ENCODE results near the gene CCAR1. TPM values are rescaled to one million over a fixed set of nuclear protein-coding genes. Genes with fewer than 3 reads are reported as not detected.
A peak's percentile ranks its signal among the peaks of the same experiment; 100 is the strongest.

Gene CCAR1
- polyA plus RNA-seq, 3 donors: 16.7 to 26.3 (median 23.4) TPM

- no peak for DNase-seq
- H3K9ac ChIP-seq (ENCODE audit: insufficient read depth, low read length, poor library complexity, severe bottlenecking): no peak overlapping the region
- peak overlapping the region in 3 of 7 donors; percentile 32 to 84 (median 58) for H3K27ac Mint-ChIP-seq
These were observed 60.9 kb downstream of the CCAR1 start for GRCh38 chr10:68781613-68782574.

GRCh38 chr10:68784476-68784875 lies 63.4 kb downstream of the CCAR1 start:
- Mint-ChIP-seq H3K36me3 (peaks cover 66 to 95% of the 10 kb centered on the region in 2 donors), H3K9me3 (no peaks in the 10 kb centered on the region), H3K4me3 (no peak overlapping the region), H3K27ac (no peak overlapping the region), H3K4me1 (no peaks in the 10 kb centered on the region), H3K27me3 (ENCODE audit: low read depth in 3 of 3) (peaks cover 0 to 2% (median 0%) of the 10 kb centered on the region in 3 donors)
- no peaks in the 10 kb centered on the region for H3K4me1 ChIP-seq (ENCODE audit: control insufficient read depth in 1 of 2, insufficient read depth in 2 of 2, low read length in 2 of 2)
- no peak overlapping the region for H3K9ac ChIP-seq (ENCODE audit: insufficient read depth, low read length, poor library complexity, severe bottlenecking)
- intact Hi-C loops (cut with micrococcal nuclease): no loop called here
- no CpG with 5 or more reads among the region's 7 CpGs for WGBS (ENCODE audit: insufficient coverage)
- H3K9me3 ChIP-seq (replicated peaks in 1 of 2; ENCODE audit: control insufficient read depth in 1 of 2, insufficient read depth in 1 of 2, low read length in 2 of 2): no peaks in the 10 kb centered on the region
- peaks cover 77 to 96% of the 10 kb centered on the region in 2 donors for H3K36me3 ChIP-seq (replicated peaks in 1 of 2; ENCODE audit: control insufficient read depth in 1 of 2, insufficient read depth in 2 of 2, low read length in 2 of 2)
- no peak overlapping the region for H3K4me3 ChIP-seq (replicated peaks in 1 of 3; ENCODE audit: low read depth in 2 of 3, low read length in 3 of 3)
- H2AFZ ChIP-seq (ENCODE audit: insufficient read depth, low read depth, low read length, poor library complexity, severe bottlenecking): no peak overlapping the region
- H3K79me2 ChIP-seq (ENCODE audit: insufficient read depth, low read length): no peaks in the 10 kb centered on the region
- no peak for TF ChIP-seq CTCF (IDR thresholded peaks at IDR 0.05)
- no peak overlapping the region for H3K27ac ChIP-seq (ENCODE audit: low read depth in 1 of 2, low read length in 2 of 2)
- no peak for DNase-seq
- no peak overlapping the region for H3K4me2 ChIP-seq (replicated peaks; ENCODE audit: extremely low read depth, low read length, poor library complexity, severe bottlenecking)
- no peaks in the 10 kb centered on the region for H3K27me3 ChIP-seq (ENCODE audit: control insufficient read depth in 2 of 2, insufficient read depth in 2 of 2, low read length in 2 of 2)
- no peaks in the 10 kb centered on the region for H4K20me1 ChIP-seq (ENCODE audit: insufficient read depth, low read length)

More at GRCh38 chr10:68781613-68782574, 60.9 kb downstream of the CCAR1 start:
- H3K27ac ChIP-seq (ENCODE audit: low read depth in 1 of 2, low read length in 2 of 2): no peak overlapping the region
- H3K4me1 ChIP-seq (ENCODE audit: control insufficient read depth in 1 of 2, insufficient read depth in 2 of 2, low read length in 2 of 2): no peaks in the 10 kb centered on the region
- Mint-ChIP-seq H3K4me1 (no peaks in the 10 kb centered on the region), H3K9me3 (no peaks in the 10 kb centered on the region), H3K4me3 (no peak overlapping the region), H3K27me3 (ENCODE audit: low read depth in 3 of 3) (peaks cover 0 to 2% (median 0%) of the 10 kb centered on the region in 3 donors), H3K36me3 (peaks cover 74 to 98% of the 10 kb centered on the region in 2 donors)
- no peak overlapping the region for H3K4me2 ChIP-seq (replicated peaks; ENCODE audit: extremely low read depth, low read length, poor library complexity, severe bottlenecking)
- no peak overlapping the region for H3K4me3 ChIP-seq (replicated peaks in 1 of 3; ENCODE audit: low read depth in 2 of 3, low read length in 3 of 3)
- H3K9me3 ChIP-seq (replicated peaks in 1 of 2; ENCODE audit: control insufficient read depth in 1 of 2, insufficient read depth in 1 of 2, low read length in 2 of 2): no peaks in the 10 kb centered on the region
- no peaks in the 10 kb centered on the region for H4K20me1 ChIP-seq (ENCODE audit: insufficient read depth, low read length)
- H3K36me3 ChIP-seq (replicated peaks in 1 of 2; ENCODE audit: control insufficient read depth in 1 of 2, insufficient read depth in 2 of 2, low read length in 2 of 2): peaks cover 77 to 96% of the 10 kb centered on the region in 2 donors
- no peaks in the 10 kb centered on the region for H3K79me2 ChIP-seq (ENCODE audit: insufficient read depth, low read length)
- intact Hi-C loops (cut with micrococcal nuclease): no loop called here
- no peak overlapping the region for H2AFZ ChIP-seq (ENCODE audit: insufficient read depth, low read depth, low read length, poor library complexity, severe bottlenecking)
- no peaks in the 10 kb centered on the region for H3K27me3 ChIP-seq (ENCODE audit: control insufficient read depth in 2 of 2, insufficient read depth in 2 of 2, low read length in 2 of 2)
- WGBS (ENCODE audit: insufficient coverage): 100% methylated on average over 3 of the region's 6 CpGs
- TF ChIP-seq CTCF (IDR thresholded peaks at IDR 0.05): no peak
